ENCODE results near the gene ZNF555.

The ZNF555 gene

DNA sequence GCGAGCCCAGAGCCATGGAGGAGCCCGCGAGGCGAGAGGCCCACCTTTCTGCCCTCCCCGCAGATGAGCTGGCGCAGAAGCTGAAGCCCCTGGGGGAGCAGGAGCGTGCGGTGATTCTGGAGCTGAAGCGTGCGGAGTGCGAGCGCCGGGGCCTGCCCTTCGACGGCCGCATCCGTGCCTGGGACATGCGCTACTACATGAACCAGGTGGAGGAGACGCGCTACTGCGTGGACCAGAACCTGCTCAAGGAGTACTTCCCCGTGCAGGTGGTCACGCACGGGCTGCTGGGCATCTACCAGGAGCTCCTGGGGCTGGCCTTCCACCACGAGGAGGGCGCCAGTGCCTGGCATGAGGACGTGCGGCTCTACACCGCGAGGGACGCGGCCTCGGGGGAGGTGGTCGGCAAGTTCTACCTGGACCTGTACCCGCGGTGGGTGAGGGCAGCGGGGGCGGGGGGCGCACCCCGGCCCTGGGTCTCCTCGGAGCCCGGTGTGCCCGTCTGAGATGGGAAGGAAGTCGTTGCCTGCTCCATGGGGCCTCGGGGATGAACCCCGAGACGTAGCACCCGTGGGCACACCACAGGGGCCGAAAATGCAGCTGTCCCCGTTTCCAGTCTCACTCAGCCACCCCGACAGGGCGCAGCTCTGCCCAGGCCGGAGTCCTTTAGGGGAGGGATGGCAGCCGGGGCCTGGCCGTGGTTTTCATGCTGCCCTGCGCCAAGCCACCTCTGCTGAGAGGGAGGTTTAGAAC is 33.7 kb upstream of the ZNF555 start:
- no peak for DNase-seq

DNA sequence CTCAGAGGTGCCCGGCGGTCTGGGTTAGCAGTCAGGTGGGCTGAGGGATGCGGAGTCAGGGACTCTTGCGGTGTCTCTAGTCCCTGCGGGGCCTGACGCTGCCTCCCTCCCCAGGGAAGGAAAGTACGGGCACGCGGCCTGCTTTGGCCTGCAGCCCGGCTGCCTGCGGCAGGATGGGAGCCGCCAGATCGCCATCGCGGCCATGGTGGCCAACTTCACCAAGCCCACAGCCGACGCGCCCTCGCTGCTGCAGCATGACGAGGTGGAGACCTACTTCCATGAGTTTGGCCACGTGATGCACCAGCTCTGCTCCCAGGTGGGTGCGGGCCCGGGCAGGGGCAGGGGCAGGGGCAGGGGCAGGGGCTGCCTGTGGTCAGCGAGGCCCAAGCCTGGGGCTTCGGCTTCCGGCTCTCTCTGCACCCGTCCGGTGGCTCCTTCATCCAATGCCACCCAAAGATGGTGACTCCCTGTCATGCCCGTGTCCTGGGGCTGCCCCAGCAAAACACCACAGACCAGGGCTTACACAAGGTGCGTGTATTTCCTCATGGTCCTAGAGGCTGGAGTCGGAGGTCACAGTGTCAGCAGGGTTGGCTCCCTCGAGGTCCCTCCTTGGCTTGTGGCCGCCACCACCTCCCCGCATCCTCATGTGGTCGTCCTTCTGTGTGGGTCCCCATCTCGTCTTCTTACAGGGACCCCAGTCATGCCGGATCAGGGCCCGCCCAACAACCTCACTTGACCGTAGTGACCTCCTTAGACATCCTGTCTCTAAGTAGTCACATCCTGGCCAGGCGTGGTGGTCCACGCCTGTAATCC is 32.9 kb upstream of the ZNF555 start:
- no peak for DNase-seq

DNA sequence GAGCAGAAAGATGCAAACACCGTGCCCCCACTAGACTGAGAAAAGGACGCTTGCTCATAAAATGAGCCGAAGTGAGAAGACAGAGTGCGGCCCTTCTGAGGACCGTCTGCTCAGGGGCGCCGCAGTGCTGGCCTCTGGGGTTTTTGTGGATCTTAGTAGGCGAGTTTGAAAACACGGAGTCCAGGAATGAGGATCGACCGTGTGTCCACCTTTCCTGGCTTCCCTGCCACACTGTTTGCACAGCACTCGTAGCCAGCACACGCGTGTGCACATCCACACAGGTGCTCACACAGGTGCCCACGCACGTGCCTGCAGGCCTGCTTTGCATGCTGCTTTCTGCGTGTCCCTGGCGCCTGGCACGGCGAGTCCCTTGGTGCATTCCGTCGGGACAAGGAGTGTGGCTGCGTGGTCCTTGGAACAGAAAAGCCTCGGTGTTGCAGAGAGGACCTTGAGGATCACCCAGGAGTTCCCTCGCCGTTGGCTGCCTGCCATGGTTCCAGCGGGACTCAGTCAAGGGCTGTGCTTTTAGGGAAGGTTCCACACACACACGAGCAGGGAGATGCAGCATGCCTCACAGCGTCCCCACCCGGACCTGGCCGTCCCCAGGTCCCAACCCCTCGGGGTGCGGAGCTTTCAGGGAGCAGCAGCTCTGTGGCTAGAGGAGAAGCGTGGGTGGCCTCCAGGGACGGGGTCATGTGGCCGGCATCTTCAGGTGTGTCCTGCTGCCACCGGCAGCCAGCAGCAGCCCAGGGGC is 31.7 kb upstream of the ZNF555 start:
- DNase-seq = no peak

DNA sequence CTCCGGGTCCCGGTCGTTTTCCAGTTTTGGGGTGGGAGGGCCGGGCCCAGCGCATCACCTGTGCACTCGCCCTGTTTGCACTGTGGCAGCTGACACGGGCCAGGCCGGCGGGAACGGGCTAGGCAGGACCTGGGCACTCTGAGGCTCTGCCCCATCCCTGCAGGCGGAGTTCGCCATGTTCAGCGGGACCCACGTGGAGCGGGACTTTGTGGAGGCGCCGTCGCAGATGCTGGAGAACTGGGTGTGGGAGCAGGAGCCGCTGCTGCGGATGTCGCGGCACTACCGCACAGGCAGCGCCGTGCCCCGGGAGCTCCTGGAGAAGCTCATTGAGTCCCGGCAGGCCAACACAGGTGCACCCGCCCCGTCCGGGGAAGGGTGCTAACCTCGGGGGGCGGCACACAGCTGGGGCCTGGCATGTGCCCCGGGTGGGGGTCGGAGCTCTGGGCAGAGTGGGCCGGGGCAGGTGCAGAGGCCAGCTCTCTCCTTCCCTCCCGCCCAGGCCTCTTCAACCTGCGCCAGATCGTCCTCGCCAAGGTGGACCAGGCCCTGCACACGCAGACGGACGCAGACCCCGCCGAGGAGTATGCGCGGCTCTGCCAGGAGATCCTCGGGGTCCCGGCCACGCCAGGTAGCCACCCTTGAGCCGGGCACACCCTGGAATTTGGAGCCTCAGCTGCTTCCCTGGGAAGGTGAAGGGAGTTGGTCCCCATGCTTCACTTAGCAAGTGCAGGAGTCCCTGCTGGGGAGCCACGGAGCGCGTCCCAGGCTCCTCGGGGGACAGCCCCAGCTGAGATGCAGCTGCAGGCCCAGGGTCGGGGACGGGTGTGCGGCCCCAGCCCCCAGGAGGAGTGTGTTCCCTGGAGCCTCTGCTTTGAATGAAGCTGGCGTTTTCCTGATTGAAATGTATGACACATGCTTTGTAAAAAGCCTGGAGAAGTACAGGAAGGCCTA is 30.9 kb upstream of the ZNF555 start:
- DNase-seq = no peak

DNA sequence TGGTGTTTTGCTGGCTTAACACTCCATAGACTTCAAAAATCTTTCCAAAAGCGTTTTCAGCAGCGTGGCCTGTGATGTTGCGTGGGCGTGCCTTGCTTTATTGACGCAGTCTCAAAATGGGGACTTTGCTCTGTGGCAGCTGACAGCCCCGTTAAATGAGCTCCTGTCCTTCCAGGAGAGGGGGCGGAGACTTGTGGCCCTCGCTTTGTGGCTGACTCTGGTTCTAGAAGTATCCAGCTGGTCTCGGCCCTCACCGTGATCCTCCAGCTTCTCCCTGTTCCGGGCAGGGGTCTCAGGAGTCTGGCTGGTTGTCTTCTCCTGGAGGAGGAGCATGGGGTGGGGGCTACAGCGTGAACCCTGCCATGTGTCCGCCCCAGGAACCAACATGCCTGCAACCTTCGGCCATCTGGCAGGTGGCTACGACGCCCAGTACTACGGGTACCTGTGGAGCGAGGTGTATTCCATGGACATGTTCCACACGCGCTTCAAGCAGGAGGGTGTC is 30.0 kb upstream of the ZNF555 start:
- DNase-seq = no peak

DNA sequence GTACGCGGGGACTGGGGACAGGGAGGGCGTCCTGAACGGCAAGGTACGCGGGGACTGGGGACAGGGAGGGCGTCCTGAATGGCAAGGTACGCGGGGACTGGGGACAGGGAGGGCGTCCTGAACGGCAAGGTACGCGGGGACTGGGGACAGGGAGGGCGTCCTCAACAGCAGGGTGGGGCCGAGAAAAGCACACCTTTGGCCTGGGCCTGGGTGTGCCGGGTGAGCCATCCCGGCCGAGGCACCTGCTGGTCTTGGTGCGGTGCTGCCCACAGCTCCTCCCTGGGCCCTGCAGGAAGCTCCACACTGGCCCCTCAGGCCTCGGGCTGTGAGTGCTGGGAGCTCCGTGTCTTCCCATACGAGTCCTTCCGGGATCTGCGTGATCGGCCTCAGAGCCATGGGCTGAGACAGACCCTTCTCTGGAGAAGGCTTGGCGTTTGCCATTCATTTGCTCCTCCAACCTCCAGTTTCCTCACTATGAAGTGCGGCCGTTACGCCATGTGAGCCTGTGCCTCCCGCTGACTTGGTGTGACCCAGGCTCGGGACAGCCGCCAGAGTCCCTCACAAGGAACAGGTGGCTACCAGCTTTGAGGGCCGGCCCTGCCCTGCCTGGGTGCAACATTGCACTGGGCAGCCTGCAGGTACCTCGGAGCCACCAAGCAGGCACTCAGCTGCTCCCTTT is 29.4 kb upstream of the ZNF555 start:
- no peak for DNase-seq

DNA sequence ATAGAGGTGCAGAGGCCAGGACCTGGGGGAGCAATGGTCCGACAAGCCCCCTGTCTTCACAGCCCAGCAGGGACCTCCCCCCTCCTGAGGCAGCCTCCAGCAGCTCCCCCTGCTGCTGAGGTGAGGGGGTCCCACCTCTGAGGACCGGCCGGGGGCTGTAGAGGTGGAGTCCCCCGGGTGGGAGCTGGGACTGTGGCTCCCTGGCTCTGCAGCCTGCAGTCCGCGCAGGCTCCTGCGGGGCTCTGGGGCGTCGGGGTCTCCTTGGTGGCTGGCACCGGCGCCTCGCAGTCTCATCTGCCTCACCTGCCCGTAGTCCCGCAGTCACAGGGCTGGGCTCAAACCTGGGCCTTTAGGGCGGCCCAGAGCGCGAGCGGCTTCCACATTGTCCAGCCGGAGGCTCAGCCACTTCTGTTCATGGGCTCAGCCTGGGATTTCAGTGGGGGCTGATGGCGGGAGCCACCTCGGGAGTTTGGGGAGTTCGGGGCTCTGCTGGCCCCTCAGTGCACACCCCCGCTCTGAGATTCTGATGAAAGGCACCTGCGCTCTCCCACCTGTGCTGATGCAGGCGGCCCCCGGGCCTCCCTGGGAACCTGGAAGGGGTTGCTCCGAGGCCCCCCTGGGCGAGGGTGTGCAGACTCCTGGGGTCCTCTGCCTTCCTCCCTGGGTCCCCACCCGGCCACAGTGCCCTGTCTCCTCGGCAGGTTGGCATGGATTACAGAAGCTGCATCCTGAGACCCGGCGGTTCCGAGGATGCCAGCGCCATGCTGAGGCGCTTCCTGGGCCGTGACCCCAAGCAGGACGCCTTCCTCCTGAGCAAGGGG is 28.7 kb upstream of the ZNF555 start:
- no peak for DNase-seq

DNA sequence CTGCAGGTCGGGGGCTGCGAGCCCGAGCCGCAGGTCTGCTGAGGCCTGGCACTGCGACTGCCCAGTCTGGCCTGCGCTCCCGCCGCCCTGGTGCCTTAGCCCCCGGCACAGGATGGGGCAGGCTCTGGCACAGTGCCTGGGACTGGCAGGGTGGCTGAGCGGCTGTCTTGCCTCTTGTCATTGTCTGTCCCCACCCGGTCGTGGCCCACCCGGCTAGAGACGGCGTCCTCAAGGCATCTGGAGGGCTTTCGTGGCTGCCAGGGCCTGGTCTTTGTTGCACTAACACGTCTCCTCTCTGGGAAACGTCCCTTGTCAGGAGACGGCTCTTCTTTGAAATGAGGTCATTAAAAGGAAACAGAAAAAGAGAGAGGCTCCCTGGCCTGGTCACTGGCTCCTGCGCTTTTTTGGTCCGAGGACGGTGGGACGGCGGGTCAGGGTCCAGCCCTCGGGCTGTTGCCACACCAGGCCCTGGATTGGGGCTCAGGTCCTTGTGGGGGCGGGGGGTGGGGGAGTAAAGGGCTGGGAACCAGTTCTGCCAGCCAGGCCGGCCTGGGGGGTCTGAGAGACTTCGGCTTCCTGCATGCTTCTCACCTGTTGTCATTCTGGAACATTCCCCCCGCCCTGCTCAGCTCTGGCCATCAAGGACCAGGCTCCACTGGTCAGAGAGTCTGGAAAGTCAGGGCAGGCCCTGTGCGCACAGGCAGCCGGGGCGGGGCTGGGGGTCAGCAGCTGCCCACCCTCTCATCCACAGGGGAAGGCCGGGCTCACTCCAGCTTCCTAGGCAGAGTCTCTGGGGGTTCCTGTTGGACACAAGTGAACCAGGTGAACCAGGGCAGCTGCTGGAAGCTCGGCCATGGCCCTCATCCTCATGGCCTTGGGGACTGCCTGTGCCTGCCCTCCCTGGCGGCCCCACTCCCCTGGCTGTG is 27.8 kb upstream of the ZNF555 start:
- DNase-seq = no peak

DNA sequence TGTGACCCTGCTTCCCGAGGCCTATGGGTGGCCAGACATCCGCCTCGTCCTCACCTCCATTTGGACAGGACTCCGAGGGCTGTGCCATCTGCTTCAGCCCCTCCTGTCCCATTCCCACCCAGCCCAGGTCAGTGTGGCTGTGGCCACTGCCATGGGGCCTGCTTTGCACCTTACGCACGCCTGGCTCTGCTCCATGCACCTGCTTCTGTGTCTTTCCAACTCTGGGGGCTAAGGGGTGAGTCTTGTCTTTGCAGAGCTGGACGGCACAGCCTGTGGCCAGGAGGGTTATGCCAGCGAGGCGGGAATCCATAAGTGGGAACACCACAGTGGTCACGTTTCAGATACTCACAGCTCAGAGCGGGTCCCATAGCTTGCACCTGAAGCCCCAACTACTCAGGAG is 26.8 kb upstream of the ZNF555 start:
- no peak for DNase-seq

DNA sequence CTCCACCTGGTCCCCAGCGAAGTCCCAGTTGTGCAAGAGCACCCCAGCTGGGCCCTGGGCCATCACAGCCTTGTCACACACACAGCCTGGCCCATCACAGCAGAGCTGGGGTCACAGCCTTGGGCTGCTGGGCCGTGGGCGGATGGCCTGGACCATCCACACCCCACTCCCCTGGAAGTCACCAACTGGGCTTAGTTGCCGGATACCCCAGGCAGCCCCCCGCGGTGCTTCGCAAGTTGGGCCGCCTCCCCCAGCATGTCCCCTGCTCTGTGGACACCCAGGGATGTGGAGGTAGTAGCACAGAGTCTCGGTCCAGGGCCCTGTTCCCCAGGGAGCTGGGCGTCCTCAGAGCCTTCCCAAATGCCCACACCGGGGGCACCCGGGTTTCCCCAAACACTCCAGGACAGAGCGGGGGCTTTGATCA is 26.1 kb upstream of the ZNF555 start:
- no peak for DNase-seq

DNA sequence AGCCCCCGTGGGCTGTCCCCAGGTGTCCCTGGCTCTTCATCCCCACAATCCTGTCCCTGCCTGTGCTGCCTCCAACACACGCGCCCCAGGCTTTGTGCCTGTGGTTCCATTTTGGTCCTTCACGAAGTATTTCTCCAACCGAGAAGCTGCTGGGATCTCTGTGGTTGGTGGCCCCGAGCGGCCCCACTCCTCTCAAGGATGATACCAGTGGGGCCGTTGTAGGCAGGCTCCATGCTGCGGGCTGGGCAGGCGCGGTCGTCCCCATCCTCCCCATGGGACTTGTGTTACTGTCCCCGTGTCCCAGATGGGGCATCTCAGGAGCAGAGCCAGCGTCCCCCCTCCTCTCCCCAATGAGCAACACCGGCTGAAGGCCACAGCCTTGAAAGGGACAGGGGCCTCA is 25.4 kb upstream of the ZNF555 start:
- DNase-seq = no peak

DNA sequence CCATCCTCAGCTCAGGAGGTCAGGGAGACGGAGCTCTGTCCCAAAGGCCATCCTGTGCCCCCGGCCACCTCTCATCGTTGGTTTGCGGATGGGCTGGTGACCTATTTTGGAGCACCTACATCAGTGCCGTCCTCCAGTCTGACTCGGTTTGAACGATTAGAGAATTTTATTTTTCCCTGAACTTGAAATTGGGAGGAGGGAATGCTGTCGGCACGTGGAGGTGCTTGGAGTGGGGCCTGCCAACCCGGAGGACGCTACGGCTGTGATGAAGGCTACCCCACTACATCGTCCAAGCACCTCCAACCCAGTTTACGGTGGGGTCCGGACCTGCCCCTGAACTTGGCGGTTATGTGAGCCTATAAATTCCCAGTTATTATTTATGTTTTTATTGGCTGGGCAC is 24.6 kb upstream of the ZNF555 start:
- DNase-seq = no peak

DNA sequence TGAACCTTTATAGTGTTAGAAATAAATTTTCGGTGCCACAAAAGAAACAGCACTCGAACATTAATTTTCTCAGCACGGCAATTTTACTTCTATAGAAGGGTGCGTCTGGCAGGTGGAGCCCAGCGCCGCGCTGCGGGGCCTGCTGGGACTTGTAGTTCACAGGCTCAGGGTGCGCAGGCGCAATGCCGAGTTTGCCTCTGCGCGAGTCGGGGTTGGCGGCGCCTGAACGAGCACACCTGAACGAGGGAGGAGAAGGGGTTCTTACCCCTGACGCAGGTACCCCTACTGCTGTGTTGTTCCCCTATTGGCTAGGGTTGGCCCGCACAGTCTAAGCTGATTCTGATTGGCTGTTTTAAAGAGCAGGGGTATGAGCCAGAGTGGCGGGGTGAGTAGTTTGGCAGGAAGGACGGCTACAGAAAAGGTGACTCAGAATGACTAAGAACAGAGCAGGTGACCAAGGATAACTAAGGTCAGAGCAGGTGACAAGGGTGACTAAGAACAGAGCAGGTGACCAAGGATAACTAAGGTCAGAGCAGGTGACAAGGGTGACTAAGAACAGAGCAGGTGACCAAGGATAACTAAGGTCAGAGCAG is 23.9 kb upstream of the ZNF555 start:
- peak; percentile 69 for DNase-seq

DNA sequence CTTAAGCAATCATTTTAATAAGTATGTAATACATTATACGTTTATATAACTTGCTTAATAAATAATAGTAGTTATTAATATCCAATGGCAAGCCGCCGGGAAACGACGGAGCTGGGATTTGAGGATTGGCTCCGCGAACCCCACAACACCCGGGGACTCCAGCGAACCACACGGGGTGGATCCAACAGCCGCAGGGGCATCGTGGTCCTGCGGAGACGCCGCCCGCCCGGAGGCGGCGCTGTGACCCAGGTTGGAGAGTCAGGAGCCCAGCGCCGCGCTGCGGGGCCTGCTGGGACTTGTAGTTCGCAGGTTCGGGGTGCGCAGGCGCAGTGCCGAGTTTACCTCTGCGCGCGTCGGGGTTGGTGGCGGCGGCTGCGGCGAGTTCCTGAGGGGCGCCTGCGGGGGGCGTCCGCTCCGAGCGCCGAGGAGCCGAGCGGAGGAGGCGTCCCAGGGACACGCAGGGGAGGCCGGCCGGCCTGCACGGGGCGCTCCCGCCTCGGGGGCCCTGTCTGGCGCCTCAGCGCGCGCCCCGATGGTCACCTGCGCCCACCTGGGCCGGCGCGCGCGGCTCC is 21.6 kb upstream of the ZNF555 start, which contains the start of gene ZNF554:
ZNF554 (plus strand) TSS at position 329 of the 572 bp plus-strand sequence; CDS start at position 533, 204 bp downstream.
- peak; percentile 97 for DNase-seq

DNA sequence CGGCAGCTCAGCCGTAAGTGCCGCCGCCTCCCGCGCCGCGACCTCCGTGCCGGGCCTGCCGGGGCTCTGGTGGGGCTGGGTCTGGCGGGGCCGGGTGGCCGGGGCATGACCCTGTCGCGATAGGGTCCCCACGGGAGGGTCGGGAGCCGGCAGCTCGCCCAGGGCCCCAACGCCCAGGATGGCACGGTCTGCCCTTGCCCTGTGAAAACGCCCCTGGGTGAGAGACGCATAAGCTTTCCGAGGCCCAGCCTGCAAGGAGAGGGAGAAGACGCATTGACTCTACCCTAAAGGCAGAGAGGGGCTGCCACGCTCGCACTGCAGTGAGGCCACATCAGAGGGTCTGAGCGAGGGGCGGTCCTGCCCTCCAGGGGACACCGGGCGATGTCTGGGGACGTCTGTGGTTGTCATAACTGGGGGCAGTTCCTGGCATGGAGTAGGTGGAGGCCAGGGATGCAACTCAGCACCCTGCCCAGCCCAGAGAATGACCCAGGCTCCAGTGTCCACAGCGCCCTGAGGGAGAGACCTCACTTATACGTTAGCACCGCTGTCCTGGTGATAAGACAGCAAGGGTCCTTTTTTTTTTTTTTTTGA is 21.1 kb upstream of the ZNF555 start:
- peak; percentile 26 for DNase-seq

DNA sequence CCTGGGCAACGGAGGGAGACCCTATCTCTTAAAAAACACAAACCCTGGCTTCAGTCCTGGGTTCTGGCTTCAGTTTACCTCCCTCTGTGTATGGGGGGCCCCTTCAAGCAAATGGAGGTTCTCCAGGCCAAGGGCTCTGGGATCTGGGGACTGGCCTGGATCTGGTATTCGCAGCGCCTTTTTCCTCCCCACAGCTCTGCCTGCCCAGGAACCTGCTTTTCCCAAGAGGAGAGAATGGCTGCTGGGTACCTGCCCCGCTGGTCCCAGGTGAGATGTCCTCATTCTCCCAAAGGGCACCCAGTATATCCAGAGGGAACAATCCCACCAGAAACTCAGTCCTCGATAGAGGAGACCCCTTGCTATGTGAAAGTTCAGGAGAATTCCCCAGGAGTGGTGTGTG is 18.4 kb upstream of the ZNF555 start:
- no peak for DNase-seq

DNA sequence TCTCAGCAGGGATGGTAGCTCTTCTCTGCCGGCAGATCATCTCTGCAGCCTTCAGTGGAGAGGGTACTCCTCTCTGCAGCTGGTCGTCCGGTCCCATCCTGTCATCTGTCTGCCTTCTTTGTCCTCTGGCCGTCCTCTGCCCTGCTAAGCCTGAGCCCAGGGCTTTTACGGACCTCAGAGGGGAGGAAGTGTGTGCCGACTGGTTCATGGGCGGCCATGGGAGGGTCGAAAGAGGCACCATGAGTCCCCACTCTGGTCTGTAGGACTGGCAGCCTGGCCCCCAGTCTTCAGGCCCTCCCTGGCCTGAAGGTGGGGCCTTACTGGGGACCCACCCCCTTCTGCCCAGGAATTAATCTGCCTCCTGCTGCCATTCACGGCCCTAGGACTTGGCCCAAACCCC is 17.6 kb upstream of the ZNF555 start:
- DNase-seq = no peak

DNA sequence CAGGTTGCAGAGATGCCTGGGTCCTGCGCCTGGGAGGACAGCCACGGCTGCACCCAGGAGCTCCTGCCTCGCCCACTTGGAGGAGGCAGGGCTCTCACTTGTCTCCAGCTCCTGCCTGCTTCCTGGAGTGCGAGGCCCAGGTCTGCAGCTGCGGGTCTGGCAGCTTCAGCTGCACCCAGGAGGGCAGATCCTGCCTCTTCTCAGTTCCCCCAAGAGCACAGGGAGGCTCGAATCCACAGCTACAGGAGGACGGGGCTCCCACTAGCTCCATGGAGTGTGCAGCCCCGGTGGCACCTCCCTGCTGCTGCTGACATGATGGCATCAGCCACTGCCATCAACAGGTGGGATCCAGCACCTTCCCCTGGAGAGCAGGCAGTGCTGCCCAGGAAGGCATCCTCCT is 17.1 kb upstream of the ZNF555 start:
- DNase-seq = no peak

Data from NCI-H82 (cell line).